ENCODE measurements around the gene ADGRB3.

- TF ChIP-seq POLR2A (IDR thresholded peaks at IDR 0.05; ENCODE audit: low read length) (no peak), GATA1 (IDR thresholded peaks at IDR 0.05; ENCODE audit: low read depth, low read length) (no peak)
These were observed 69.4 kb downstream of the ADGRB3 start for GRCh38 chr6:68704485-68704884.
